ENCODE measurements around the gene GALNT18.
A peak's percentile ranks its signal among the peaks of the same experiment; 100 is the strongest.

Gene GALNT18

GRCh38 chr11:11427542-11427941 is 194.3 kb downstream of the GALNT18 start:
- DNase-seq = peak; percentile 13 to 78 (median 74)

GRCh38 chr11:11427140-11427539 is 194.7 kb downstream of the GALNT18 start:
- DNase-seq = peak in 1 of 3 experiments; percentile 52

GRCh38 chr11:11426226-11426952 is 195.4 kb downstream of the GALNT18 start:
- no peak for DNase-seq

- no peak for DNase-seq
These were observed 196.0 kb downstream of the GALNT18 start for GRCh38 chr11:11425806-11426205.

- DNase-seq = no peak
These were observed 197.1 kb downstream of the GALNT18 start for GRCh38 chr11:11424688-11425087.

GRCh38 chr11:11422411-11423128 is 199.2 kb downstream of the GALNT18 start:
- DNase-seq = peak in 2 of 3 experiments; percentile 43 to 82

GRCh38 chr11:11421509-11421908 is 200.3 kb downstream of the GALNT18 start:
- peak in 1 of 3 experiments; percentile 6 for DNase-seq

- DNase-seq = no peak
These were observed 200.9 kb downstream of the GALNT18 start for GRCh38 chr11:11420899-11421285.

- peak in 1 of 3 experiments; percentile 11 for DNase-seq
These were observed 201.5 kb downstream of the GALNT18 start for GRCh38 chr11:11420191-11420898.

- DNase-seq = no peak
These were observed 202.1 kb downstream of the GALNT18 start for GRCh38 chr11:11419747-11420146.

GRCh38 chr11:11416917-11417316 is 204.9 kb downstream of the GALNT18 start:
- DNase-seq = no peak

GRCh38 chr11:11416502-11416901 is 205.3 kb downstream of the GALNT18 start:
- no peak for DNase-seq

- DNase-seq = no peak
These were observed 205.9 kb downstream of the GALNT18 start for GRCh38 chr11:11415901-11416300.

- DNase-seq = peak in 1 of 3 experiments; percentile 23
These were observed 206.8 kb downstream of the GALNT18 start for GRCh38 chr11:11414996-11415395.

GRCh38 chr11:11413776-11414175 is 208.0 kb downstream of the GALNT18 start:
- DNase-seq = no peak

- no peak for DNase-seq
These were observed 210.3 kb downstream of the GALNT18 start for GRCh38 chr11:11411401-11411985.

- peak; percentile 63 to 86 (median 71) for DNase-seq
These were observed 211.9 kb downstream of the GALNT18 start for GRCh38 chr11:11409901-11410300.

- DNase-seq = no peak
These were observed 212.6 kb downstream of the GALNT18 start for GRCh38 chr11:11409224-11409623.

- no peak for DNase-seq
These were observed 213.2 kb downstream of the GALNT18 start for GRCh38 chr11:11408436-11409221.

GRCh38 chr11:11407763-11408084 is 214.1 kb downstream of the GALNT18 start:
- DNase-seq = peak in 1 of 3 experiments; percentile 59

- DNase-seq = peak; percentile 70 to 95 (median 91)
These were observed 214.6 kb downstream of the GALNT18 start for GRCh38 chr11:11407065-11407762.

GRCh38 chr11:11406652-11407051 is 215.2 kb downstream of the GALNT18 start:
- DNase-seq = no peak
